Activated naive CD4-positive, alpha-beta T cell (primary cell): Measurements from ENCODE around the gene CNNM1.

Experiments
- DNase-seq, 4 experiments: peaks; one replicate each; lab custom pipeline; 2025; lab: John Stamatoyannopoulos, UW

Gene CNNM1

DNA sequence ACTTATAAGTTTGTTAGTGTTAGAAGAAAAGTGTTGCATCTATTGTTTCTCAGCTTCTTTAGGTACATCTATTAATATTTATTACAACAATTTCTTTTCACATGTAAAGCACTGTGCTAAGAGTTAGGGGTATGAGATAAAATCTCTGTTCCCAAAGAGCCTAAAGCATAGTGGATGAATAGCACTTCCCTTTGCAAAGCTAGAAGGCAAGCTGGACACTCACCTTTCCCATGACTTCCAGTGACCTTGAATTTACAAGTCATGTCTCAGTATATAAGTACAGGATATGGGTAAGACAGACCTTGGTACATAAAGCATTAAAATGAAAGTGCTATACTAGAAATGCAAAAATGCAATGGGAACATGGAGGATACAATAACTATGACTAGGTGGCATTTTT is 8.7 kb downstream of the CNNM1 start:
- no peak for DNase-seq

DNA sequence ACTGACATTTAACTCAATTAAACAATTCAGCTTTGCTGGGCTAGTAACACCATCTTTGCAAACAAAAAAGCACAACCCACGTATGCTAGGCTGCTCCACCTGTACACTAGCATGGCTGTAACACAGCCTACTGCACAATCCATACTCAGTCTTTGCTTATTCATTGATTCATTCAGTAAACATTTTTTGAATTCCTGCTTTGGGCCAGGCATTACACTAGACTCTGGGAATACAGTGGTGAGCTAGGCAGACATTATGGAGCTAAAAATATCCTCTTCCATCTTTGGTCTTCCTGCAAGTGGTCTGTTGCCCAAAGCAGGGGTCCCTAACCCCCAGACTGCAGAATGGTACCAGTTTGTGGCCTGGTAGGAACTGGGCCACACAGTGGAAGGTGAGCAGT is 9.9 kb downstream of the CNNM1 start:
- DNase-seq = no peak

DNA sequence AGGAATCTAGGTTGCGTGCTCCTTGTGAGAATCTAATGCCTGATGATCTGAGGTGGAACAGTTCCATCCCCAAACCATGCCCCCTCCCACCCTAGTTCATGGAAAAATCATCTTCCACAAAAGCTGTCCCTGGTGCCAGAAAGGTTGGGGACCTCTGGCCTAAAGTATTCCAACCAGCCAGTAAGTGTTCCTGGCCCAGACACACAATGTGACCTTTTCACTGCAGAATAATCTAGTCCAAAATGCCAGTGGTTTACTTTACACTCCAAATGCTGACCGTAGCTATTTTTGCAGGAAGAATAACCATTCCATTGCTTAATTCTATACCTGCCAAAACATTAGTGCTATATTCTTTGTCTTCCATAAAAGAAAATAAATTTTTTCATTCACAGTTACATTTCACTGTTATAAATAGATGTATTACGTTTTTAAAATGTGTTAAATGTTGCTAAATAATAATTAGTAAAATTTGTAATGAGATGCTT is 10.4 kb downstream of the CNNM1 start:
- no peak for DNase-seq

DNA sequence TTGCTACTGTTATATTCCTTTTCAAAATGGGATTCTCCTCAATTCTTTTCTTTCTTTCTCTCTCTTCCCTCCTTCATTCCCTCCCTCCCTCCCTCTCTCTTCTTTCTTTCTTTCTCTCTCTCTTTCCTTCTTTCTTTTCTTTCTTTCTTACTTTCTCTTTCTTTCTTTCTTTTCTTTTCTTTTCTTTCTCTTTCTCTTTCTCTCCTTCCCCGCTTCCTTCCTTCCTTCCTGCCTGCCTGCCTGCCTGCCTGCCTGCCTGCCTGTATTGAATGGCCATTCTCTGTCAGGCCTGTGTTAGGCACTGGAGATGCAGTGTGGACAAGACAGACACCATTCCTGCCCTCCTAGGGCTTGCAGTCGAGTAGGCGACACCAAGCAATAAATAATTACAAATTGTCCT is 11.5 kb downstream of the CNNM1 start:
- no peak for DNase-seq

DNA sequence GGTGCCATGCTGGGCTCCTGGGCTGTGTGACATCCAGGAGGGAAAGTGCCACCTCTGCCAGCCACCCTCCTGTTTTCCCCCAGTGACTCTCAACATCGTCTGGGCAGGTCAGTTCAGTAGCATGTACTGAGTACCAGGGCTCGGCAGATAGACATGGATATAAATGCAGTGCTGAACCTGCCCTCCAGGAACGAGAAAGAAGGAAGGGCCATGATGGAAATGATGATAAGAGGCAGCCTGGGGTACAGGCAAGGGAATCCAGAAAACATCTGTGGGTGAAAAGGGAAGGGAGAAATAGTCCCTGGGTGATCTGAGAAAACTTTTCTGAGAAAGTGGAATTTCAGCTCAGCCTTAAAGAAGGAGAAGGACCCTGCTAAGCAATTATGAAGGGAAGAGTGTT is 12.1 kb downstream of the CNNM1 start:
- no peak for DNase-seq

DNA sequence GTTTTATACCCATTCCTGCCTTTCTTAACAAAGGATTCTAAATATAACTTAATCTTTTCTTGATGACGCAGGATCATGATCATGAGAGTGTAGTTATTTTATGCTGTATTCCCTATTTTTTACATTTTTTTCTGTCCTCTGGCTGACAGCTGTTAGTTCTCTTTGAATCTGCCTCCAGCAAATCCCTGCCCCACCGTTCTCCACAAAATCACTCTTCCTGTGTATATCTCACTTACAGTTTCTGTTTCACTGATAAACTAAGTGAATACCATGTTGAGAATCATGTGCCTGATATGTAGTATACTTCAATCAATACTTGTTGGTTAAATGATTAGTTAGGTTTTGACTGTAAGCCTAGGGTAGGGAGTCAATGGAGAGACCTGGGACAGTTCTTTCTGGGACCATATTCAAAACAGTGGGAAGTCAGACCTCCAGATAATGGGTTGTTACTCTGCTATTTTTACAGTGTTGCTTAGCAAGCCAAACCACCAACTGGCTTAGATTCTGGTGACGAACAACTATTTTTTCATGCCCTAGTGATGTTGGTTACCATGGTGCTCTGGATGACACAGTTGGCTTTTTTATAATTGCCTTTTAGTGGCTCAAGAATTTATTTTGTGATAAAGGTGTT is 12.8 kb downstream of the CNNM1 start:
- no peak for DNase-seq

DNA sequence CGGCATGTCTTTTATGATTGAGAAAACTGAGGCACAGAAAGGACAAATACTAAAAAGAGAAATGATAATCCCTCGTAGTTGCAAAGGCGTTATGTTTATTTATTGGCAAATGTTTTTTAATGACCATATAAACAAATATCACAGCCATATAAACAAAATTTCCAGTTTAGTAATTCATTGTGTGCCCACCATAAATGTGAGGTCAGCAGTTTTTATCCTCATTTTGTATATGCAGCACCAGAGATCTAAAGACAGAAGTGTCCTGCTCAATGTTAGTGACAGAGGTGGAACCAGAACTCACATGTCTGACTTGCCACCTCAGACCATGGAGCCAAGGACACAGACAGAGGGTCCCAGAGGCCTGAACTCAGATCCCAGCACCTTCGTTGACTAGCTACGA is 14.1 kb downstream of the CNNM1 start:
- no peak for DNase-seq

DNA sequence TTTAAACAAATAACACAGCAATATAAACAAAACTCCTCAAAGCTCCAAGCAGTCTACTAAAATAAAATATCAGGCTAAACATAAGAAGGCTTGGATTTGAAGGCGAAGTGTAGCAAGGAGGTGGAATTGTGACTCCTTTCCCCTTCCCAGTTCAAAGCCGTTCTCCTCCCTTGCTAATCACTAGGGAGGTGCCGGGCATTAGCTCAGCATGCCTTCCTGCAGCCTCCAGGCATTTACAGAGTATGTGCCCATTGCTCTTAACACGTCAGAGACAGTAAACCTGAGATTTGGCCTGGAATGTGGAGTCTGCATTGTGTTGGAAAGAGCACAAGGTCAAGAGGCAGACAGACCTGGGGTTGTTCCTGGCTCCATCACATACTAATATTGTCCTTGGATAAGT is 15.6 kb downstream of the CNNM1 start:
- DNase-seq = no peak

DNA sequence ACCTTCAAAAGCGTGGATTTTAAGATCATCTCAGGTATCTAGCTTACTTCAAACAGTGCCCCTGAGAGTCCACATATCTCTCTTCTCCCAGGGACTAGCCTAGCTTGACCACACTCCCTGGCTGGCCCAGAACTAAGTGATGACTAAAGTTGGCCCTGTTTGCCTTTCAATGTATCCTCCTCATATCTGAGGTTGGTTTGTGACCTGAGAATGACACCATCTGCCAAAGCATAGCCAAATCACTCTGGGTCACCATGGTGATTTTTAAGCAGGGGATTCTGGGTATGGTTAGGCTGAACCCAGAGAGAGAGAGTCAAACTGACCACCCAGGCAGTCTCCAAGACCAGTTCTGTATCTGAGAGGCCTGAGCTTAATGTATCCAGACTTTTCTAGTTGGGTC is 16.2 kb downstream of the CNNM1 start:
- no peak for DNase-seq

DNA sequence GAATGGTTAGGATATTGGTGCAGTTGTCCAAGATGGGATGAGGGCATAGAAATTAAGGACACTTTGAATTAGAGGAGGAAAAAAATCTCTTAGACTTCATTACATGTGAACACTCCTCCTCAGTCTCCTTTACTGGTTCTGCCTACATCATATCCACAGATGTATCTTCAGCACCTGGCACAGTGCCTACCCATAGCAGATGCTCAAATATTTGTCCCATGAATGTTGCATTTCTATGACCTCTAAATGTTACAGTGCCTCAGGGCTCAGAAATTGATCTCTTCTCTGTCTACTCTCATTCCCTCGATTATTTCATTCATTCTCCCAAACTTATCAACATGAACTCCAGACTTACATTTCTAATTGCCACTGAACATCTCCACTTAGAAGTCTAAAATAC is 17.1 kb downstream of the CNNM1 start:
- DNase-seq = no peak

DNA sequence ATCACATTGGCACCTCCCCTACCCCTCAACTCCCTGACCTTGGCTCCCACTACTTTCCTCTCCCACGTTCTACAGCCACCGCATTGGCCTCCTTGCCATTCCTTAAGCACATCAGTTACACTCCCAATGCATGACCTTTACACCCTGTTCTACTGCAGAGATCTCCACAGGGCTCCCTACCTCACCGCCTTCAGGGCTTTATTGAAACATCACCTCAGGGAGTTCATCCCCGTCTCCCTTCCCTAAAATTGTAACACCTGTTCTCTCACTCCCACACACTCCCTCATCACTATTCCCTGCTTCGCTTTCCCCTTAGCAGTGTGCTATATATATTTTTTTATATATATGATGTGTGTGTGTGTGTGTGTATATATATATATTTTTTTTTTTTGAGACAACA is 18.5 kb downstream of the CNNM1 start:
- DNase-seq = no peak

DNA sequence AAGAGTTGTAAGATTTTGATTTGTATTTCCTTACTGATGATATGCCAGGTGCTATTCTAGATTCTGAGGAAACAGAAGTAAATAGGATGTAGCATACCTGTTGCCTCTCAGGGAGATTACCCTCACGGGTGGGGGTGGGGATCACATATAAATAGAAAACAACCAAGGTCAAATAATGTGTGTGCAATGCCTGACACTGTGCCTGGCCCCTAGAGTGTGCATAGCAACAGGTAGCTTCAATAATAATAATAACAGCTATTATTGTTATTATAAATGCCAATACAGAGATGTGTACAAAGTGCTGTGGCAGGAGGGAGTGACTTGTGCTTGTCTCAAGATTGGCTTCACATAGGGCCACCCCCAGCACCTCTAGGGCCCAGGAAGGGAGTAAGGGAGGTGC is 24.0 kb downstream of the CNNM1 start:
- no peak for DNase-seq

DNA sequence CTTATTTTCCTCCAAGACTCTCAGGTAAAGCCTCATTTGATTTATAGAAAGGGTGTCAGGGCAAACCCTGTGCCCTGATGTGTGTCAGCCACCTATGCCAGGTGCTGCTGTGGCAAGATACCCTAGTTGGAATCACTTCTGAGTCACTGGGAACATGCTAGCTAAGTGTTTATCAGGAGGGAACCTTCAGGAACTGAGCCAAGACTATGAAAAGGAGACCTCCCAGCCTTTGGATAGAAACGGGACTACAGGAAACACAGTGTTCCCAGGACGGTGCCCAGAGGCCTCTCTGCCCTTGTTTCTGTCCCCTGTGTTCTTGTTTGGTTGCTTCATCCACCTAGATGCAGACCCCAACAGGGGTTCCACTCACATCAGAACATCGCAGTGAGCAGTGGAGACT is 28.5 kb downstream of the CNNM1 start:
- no peak for DNase-seq

DNA sequence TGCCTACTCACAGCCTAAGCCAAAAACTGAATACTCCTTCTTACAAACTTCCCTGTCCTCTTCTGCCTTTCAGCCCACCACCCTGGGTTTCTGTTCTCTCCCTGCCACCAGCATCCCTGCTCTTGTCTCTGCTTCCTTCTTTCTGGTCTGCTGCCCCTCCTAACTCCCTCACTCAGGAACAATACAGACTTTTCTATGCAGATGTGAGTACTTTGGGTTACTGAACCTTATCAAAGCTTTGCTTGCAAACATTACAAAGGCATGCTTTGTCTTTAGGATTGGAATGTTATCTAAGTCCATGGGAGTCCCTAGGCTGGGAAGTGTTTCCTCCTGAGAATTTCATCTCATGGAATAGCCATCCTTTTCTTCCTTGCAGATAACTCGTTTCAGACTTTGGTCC is 28.9 kb downstream of the CNNM1 start:
- no peak for DNase-seq

DNA sequence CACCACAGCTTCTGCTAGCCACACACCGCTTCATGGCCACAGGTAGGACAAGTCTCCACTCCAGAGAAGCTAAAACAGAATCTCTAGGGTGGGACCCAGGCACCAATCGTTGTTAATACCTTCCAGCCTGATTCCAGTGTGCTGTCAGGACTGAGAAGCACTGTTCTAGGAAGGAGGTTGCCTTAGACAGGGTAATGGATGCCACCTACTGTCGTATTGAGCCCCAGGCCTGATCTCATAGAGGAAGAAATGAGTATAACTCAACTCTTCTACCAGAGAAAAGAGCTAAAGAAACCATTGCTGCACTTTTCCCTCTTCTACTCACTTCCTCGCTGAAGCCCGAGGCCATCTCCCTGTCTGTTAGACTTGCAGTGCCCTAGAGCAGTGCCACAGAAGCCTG is 31.8 kb downstream of the CNNM1 start:
- DNase-seq = no peak

DNA sequence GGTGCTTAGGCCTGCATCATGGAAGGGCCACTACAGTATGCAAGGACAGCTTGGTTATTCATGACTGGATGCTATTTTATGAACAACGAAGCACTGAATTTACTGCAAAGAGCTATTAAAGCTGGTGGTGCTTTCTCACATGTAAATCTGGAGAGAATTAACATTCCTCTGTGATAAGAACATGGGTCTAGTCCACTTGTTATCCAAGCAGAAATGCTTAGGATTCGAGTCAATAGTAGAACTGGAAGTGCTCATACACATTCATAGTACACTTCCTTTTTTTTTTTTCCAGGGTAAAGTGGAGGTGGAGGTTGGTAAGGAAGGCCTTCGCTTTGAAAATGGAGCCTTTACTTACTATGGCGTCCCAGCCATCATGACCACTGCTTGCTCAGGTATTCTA is 35.0 kb downstream of the CNNM1 start:
- no peak for DNase-seq

DNA sequence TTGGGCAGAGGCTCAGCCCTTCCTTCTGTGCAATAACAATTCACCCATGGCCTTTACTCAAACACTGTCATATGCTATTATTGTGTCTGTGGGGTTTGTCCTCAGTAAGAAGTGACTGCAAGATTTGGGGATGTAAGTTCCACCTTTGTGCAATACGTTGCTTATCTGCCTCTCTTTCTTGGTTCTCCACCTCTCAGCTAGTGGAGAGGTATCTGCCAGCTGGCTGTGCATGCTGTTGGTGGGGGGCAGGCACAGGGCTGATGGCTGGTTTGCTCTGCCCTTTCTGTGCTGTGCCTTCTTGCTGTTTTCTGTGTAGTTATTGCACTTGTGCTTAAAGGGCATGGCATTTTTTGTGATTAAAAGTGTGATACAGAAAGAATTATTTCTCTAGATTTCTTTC is 36.2 kb downstream of the CNNM1 start:
- DNase-seq = no peak

DNA sequence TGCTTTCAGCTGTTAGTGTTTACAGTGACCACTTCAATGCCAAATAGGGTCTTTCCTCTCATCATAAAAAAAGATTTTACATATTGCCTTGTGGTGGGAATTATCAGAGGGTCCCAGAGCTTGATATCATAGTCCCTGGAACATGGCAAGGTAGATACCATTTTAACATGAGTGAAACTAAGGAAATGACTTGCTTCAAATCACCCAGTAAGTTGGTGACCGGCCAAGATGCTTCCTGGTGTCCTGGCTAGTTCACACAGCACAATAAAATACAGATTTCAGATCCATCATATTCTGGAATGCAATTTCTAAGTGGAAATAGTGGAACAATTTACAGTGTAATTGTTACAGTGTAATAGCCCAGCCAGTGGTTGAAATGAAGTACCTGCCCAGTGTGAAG is 36.6 kb downstream of the CNNM1 start:
- no peak for DNase-seq

DNA sequence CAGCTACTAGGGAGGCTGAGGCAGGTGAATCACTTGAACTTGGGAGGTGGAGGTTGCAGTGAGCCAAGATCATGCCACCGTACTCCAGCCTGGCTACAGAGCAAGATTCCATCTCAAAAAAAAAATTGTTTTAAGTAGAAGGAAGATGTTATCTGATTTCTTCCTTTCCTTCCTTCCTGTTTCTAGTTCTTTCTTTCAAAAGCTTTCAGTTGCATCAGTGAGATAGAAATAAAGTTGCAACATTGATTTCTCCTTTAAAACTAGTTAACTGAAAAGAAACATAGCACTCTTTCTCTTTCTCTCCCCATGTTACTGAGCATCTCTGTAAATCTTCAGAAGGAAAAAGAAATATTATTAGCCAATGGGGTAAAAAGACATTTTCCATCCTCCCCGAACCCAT is 37.5 kb downstream of the CNNM1 start:
- DNase-seq = no peak

DNA sequence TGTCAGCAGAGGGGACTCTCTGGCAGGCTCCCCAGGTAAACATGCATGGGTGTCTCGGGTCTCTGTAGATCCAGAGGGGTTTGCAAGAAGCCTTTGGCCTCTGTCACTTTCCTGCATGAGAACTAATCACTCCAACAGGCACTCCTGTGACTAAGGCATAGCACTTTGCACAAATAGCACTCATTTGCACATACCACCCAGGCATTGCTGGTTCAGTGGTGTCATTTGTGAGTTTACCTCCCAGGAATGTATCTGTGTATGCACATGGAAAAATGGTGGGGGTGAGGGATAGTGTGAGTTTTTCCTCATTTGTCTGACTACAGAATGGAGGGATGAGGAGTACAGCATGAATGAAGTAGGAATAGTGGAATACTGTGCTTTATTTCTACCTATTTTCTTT is 39.5 kb downstream of the CNNM1 start:
- DNase-seq = no peak

DNA sequence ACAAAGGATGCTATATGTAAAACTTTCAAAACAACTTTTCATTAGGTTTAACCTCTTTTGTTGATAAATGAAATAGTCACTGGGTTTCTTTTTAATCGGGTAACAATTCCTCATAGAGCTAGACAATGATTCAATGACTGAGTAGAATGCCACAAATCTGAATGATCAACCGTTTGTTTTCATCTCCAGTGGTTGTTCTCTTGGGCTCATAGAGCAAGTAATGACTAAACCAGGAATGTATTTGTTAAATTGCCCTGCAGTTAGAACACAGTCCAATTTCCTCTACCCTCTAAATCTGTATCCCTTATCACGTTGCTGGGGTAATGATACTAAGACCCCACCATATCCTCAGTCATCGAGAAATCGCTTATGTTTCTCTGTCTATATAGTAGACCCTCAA is 40.0 kb downstream of the CNNM1 start:
- DNase-seq = no peak

DNA sequence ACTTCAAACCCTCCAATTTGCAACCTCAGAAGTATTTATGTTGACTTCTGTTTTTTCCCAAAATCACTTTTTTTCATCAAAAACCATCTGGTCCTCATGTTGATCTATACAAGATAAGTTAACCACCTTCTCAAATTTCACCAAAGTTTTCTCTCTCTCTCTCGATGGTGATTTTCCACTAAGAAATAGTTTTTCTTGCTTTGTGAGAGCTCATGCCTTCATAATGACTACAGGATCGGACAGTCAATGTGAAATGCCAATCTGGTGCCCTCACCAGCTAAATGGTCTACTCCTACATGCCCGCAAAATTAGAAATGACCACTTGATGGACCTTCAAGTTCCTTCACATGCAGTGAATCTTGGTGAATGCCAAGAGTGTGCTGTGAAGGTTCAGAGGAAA is 40.4 kb downstream of the CNNM1 start:
- DNase-seq = no peak

DNA sequence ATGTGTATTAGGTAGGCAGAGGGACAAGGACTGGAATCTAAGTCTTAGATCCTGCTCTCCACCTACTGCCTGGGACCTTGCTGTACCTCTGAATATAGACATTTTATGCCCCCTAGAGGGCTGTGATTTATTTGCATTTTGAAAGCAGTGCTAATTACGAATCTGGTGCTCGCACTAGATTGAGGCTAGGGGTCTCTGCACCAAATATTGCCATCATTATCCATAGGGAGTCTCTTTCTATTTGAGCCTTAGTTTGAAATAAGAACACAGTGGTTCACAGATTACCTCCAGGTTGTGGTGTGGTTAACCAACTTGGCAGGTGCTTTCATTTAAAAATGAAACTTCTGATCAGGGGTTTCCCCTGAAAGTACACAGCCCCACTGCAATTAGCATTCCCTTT is 41.8 kb downstream of the CNNM1 start:
- DNase-seq = no peak

DNA sequence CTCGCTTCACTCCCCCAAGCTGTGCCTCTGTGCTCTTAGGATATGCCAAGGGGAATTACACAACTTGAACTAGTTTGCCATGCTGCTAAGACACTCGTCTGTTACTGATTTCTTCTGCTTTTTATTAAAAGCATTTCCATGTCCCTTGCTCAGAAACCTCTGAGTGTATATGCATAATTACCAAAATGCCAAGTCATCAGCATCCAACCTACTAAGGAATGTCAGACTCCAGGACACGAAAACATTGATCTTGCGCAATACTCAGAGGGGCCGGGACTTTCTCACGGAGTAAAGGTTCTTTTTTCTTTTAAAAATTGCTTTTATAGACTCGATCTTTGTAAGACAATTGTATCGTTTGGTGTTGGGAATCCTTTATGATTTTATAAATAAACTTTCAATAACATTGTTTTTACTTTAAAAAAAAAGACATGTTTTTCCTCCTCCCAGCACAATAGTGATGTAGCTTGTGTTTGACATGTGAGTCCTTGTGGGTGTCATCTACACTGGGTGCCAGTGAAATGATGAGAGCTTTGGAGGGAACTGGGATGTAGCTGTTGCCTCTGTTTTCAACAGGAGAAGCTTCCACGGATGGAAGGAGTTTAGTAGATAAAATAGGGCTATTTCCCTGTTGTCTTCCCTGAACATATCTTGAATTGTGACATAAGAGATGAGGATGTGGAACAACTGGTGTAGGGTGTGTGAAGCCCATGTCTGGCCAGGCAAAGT is 43.6 kb downstream of the CNNM1 start:
- DNase-seq = no peak
